GM12878 (cell line): ENCODE results near the gene RAET1G. TPM values are rescaled to one million over a fixed set of nuclear protein-coding genes. Genes with fewer than 3 reads are reported as not detected.

Source experiments
- ATAC-seq: fragments of 200-7000 bp; cut with Tn5 transposase; 3 replicates; pipeline ENCODE4 v1.9.1; 2020; ENCODE audit warnings: mild to moderate bottlenecking, moderate library complexity
- BruUV-seq: library from RNA; stranded (reverse); fragments of 400-500 nt; replicated peaks from 2 replicates; lab custom pipeline; 2021; lab: Mats Ljungman, UMichigan
- CTCF ChIA-PET: fragments of 300-600 bp; sonication (Branson Sonifier 250); formaldehyde crosslinking; extraction: SDS; loops from one replicate; lab custom pipeline; 2021; ENCODE audit warnings: inconsistent platforms; lab: Yijun Ruan, JAX
- POLR2A ChIA-PET: fragments of 350-600 bp; formaldehyde crosslinking; extraction: SDS; loops from one replicate; lab custom pipeline; 2021; ENCODE audit warnings: inconsistent platforms; lab: Charles Lee
- RAD21 ChIA-PET: fragments of 300-600 bp; sonication (Branson Sonifier 250); formaldehyde crosslinking; loops from one replicate; lab custom pipeline; 2023; ENCODE audit warnings: antibody characterized with exemption; ENCODE audit not compliant: unreplicated experiment; lab: Charles Lee
- SMC1A ChIA-PET: fragments of 300-600 bp; sonication (Branson Sonifier 250); formaldehyde crosslinking; loops from one replicate; lab custom pipeline; 2023; ENCODE audit not compliant: unreplicated experiment, uncharacterized antibody; lab: Charles Lee
- DNase-seq: peaks from one replicate; pipeline ENCODE4 v3.0.0-alpha.2; 2011; ENCODE audit warnings: low read depth, low spot score
- FAIRE-seq: peaks from 3 replicates; lab custom pipeline; 2011; peaks lifted over from hg19 to GRCh38; lab: Jason Lieb, UNC
- H2AFZ ChIP-seq: 2 replicates; pipeline ENCODE4 v1.6.0; 2011; ENCODE audit warnings: low read depth, low read length, control low read depth; ENCODE audit not compliant: control insufficient read depth
- H3K27ac ChIP-seq: 2 replicates; pipeline ENCODE4 v1.5.1; 2011; ENCODE audit warnings: control low read depth; ENCODE audit not compliant: control insufficient read depth, insufficient read depth
- H3K27me3 ChIP-seq, 2 experiments: replicated peaks in 1 of 2; 2 replicates each; pipeline versions ENCODE4 v1.6.0 to v1.6.1; 2011; ENCODE audit warnings: low read length in 1 of 2; ENCODE audit not compliant: control insufficient read depth in 2 of 2, insufficient read depth in 2 of 2
- H3K36me3 ChIP-seq, 2 experiments: 2 replicates each; pipeline ENCODE4 v1.5.1; 2011; ENCODE audit warnings: low read length in 1 of 2; ENCODE audit not compliant: control insufficient read depth in 2 of 2, insufficient read depth in 2 of 2
- H3K4me1 ChIP-seq: 2 replicates; pipeline ENCODE4 v1.6.1; 2011; ENCODE audit warnings: mild to moderate bottlenecking, low read length, moderate library complexity, mixed read lengths; ENCODE audit not compliant: control insufficient read depth, insufficient read depth
- H3K4me2 ChIP-seq: 2 replicates; pipeline ENCODE4 v1.6.0; 2011; ENCODE audit warnings: control low read depth; ENCODE audit not compliant: control insufficient read depth, insufficient read depth
- H3K4me3 ChIP-seq: fragments of 200-600 bp; sonication (generic); 2 replicates; pipeline ENCODE4 v1.5.1; 2016
- H3K79me2 ChIP-seq: 2 replicates; pipeline ENCODE4 v1.6.0; 2011; ENCODE audit warnings: low read length; ENCODE audit not compliant: control insufficient read depth, insufficient read depth
- H3K9ac ChIP-seq: 2 replicates; pipeline ENCODE4 v1.8.0; 2011; ENCODE audit warnings: low read length, control low read depth, mixed read lengths; ENCODE audit not compliant: control insufficient read depth, insufficient read depth
- H3K9me3 ChIP-seq: replicated peaks from 3 replicates; pipeline ENCODE4 v1.5.1; 2011; ENCODE audit warnings: mild to moderate bottlenecking, low read length; ENCODE audit not compliant: control insufficient read depth, insufficient read depth
- H4K20me1 ChIP-seq: 2 replicates; pipeline ENCODE4 v1.6.0; 2011; ENCODE audit not compliant: control insufficient read depth, insufficient read depth
- BHLHE40 ChIP-seq, 2 experiments: fragments of 450-650 bp in 1 of 2; IDR thresholded peaks; 2 replicates each; pipeline ENCODE4 v1.6.1; 2011 to 2017; ENCODE audit warnings: low read depth in 2 of 2, borderline replicate concordance in 1 of 2, improper control_type of control experiment in 1 of 2, low read length in 1 of 2, mild to moderate bottlenecking in 1 of 2
- E2F8 ChIP-seq: fragments of 450-650 bp; IDR thresholded peaks from 2 replicates; pipeline ENCODE4 v1.6.1; 2018; ENCODE audit warnings: mild to moderate bottlenecking, low read depth, moderate library complexity; ENCODE audit not compliant: partially characterized antibody
- FOS ChIP-seq: IDR thresholded peaks from 3 replicates; pipeline ENCODE4 v1.6.1; 2011; ENCODE audit warnings: borderline replicate concordance; ENCODE audit not compliant: insufficient read length; ENCODE audit errors: extremely low read depth
- JUNB ChIP-seq: IDR thresholded peaks from 2 replicates; pipeline ENCODE4 v1.6.1; 2016; ENCODE audit warnings: antibody characterized with exemption, mild to moderate bottlenecking
- NFYA ChIP-seq: IDR thresholded peaks from 2 replicates; pipeline ENCODE4 v1.6.1; 2011; ENCODE audit warnings: low read depth, mild to moderate bottlenecking, low read length, improper control_type of control experiment, borderline replicate concordance
- RCOR1 ChIP-seq: conservative IDR thresholded peaks from 2 replicates; pipeline ENCODE4 v1.6.1; 2012; ENCODE audit warnings: low read depth, low read length, improper control_type of control experiment
- WGBS: methylation state at CpG from one replicate; pipeline ENCODE4 v1.1.6; 2016; ENCODE audit warnings: low lambda C conversion rate; ENCODE audit not compliant: insufficient replicate concordance, insufficient coverage; ENCODE audit errors: missing lambda C conversion rate; 5-methylcytosine and 5-hydroxymethylcytosine counted together
- in situ Hi-C: fragments of 300-500 bp; cut with MboI; formaldehyde crosslinking; loops from 9 replicates; pipeline ENCODE4 v1.14.3; 2018; ENCODE audit warnings: mixed read lengths
- intact Hi-C: fragments of 100-400 bp; cut with micrococcal nuclease; formaldehyde crosslinking; loops from one replicate; pipeline ENCODE4 v1.14.2; 2022; ENCODE audit not compliant: unreplicated experiment
- polyA plus RNA-seq, 11 experiments: library from polyadenylated mRNA; depleted of rRNA in 4 of 11; unstranded in 6 of 11; stranded (reverse) in 5 of 11; fragments of >200 nt; fragmentation: Nextera tagmentation in 4 of 11; fragmentation: Illumina TruSeq in 1 of 11; extraction: Ambion mirVana in 4 of 11; extraction: Trizol in 1 of 11; gene quantifications; 1 replicate in 1 of 11; 2 replicates in 10 of 11; pipeline versions ENCODE4 v1.2.1 to v1.2.3, GENCODE V29; 2011 to 2016; ENCODE audit warnings: inconsistent platforms in 2 of 11, missing spikeins in 2 of 11, low read depth in 1 of 11
- total RNA-seq, 4 experiments: library from RNA; depleted of rRNA in 3 of 4; stranded (reverse); fragments of >200 nt in 3 of 4; fragmentation: Illumina TruSeq in 1 of 4; extraction: Trizol in 1 of 4; gene quantifications; 2 replicates each; pipeline versions ENCODE4 v1.2.1 to v1.2.3, GENCODE V29; 2013 to 2021

RAET1G gene
- total and polyA plus RNA-seq, 10 of the 15 experiments (the other 5 are each of a cell fraction or from before 2014, with no cell fraction given): not detected

- H2AFZ ChIP-seq: no peak overlapping the region
- POLR2A ChIA-PET: no interaction called here
- RAD21 ChIA-PET: no interaction called here
- no TSS peak for BruUV-seq
- no peaks in the 10 kb centered on the region for H3K79me2 ChIP-seq
- H3K4me3 ChIP-seq: no peak overlapping the region
- H3K9ac ChIP-seq: no peak overlapping the region
- H4K20me1 ChIP-seq: no peaks in the 10 kb centered on the region
- TF ChIP-seq RCOR1: no peak
- no peak for TF ChIP-seq BHLHE40 (IDR thresholded peaks at IDR 0.05; ENCODE audit: borderline replicate concordance in 1 of 2, low read depth in 2 of 2, low read length in 1 of 2)
- TF ChIP-seq NFYA: no peak
- TF ChIP-seq JUNB: no peak
- no peak for TF ChIP-seq E2F8
- TF ChIP-seq FOS: no peak
- no peaks in the 10 kb centered on the region; the same call in 1 of the 2 replicates for H3K4me1 ChIP-seq
- in situ Hi-C loops: no loop called here
- DNase-seq: no peak
- SMC1A ChIA-PET: interaction anchor here (1.1 to 1.2 kb wide), 2 partner anchors 34 to 100 kb away, joined by 3 read pairs; no protein-coding TSS in a partner anchor
- FAIRE-seq: no peak
- H3K9me3 ChIP-seq: no peaks in the 10 kb centered on the region; the same call in 1 of the 3 replicates
- H3K4me2 ChIP-seq: no peak overlapping the region
- no peaks in the 10 kb centered on the region; a peak in 3 of 4 replicates for H3K27me3 ChIP-seq
- no peak for ATAC-seq
- intact Hi-C loops: loop anchor here (10.0 kb wide), 1 partner anchor 145 kb away; no protein-coding TSS in a partner anchor
- no peak overlapping the region for H3K27ac ChIP-seq
- 56% methylated on average over 10 of the region's 10 CpGs for WGBS
- no peaks in the 10 kb centered on the region for H3K36me3 ChIP-seq
- CTCF ChIA-PET: interaction anchor here (1.2 to 1.6 kb wide), 2 partner anchors 15 to 17 kb away, joined by 3 to 7 read pairs; no protein-coding TSS in a partner anchor
Observed at GRCh38 chr6:149869275-149869892, 53.5 kb downstream of the RAET1G start.
